Islet precursor cell (in vitro differentiated cells): ENCODE results near the gene SRRM3.
"Not testable (repeated sequence)": the region's sequence is repeated elsewhere in the genome, so short reads cannot be mapped to it uniquely, and the experiment has no call there.

Experiments
- DNase-seq: peaks from one replicate; pipeline ENCODE4 v3.0.0-alpha.2; 2018

SRRM3 gene

GRCh38 chr7:76231071-76231470, 29.4 kb downstream of the SRRM3 start:
- no peak for DNase-seq

- DNase-seq, result no peak
Measured at GRCh38 chr7:76231583-76231982, 29.9 kb downstream of the SRRM3 start.

GRCh38 chr7:76232698-76233097, 31.0 kb downstream of the SRRM3 start:
- DNase-seq, result no peak

GRCh38 chr7:76233538-76234281, 32.0 kb downstream of the SRRM3 start:
- no peak for DNase-seq

- no peak for DNase-seq
Measured at GRCh38 chr7:76234282-76234584, 32.5 kb downstream of the SRRM3 start.

- peak; percentile 97 for DNase-seq
Measured at GRCh38 chr7:76234931-76235441, 33.3 kb downstream of the SRRM3 start.

GRCh38 chr7:76236224-76236623, 34.5 kb downstream of the SRRM3 start:
- no peak for DNase-seq

- DNase-seq, result peak; percentile 44
Measured at GRCh38 chr7:76238326-76238725, 36.6 kb downstream of the SRRM3 start.

- DNase-seq, result peak; percentile 29
Measured at GRCh38 chr7:76241141-76241540, 39.4 kb downstream of the SRRM3 start.

- DNase-seq, result not testable (repeated sequence)
Measured at GRCh38 chr7:76242517-76243063, 40.9 kb downstream of the SRRM3 start.

- DNase-seq, result peak; percentile 52
Measured at GRCh38 chr7:76244781-76245391, 43.2 kb downstream of the SRRM3 start.

- peak; percentile 47 for DNase-seq
Measured at GRCh38 chr7:76246804-76247389, 45.2 kb downstream of the SRRM3 start.

- no peak for DNase-seq
Measured at GRCh38 chr7:76247938-76248337, 46.2 kb downstream of the SRRM3 start.

GRCh38 chr7:76252021-76252420, 50.3 kb downstream of the SRRM3 start:
- no peak for DNase-seq

- DNase-seq, result no peak
Measured at GRCh38 chr7:76254781-76255180, 53.1 kb downstream of the SRRM3 start.

- peak; percentile 70 for DNase-seq
Measured at GRCh38 chr7:76257973-76258372, 56.3 kb downstream of the SRRM3 start.

GRCh38 chr7:76259124-76260093, 57.7 kb downstream of the SRRM3 start:
- no peak for DNase-seq

GRCh38 chr7:76260171-76260703, 58.5 kb downstream of the SRRM3 start:
- DNase-seq, result peak; percentile 96

- DNase-seq, result no peak
Measured at GRCh38 chr7:76261329-76261728, 59.6 kb downstream of the SRRM3 start.

GRCh38 chr7:76261931-76262330, 60.2 kb downstream of the SRRM3 start:
- DNase-seq, result no peak

GRCh38 chr7:76262683-76263402, 61.1 kb downstream of the SRRM3 start:
- DNase-seq, result peak; percentile 86

GRCh38 chr7:76265299-76265698, 63.6 kb downstream of the SRRM3 start:
- no peak for DNase-seq
